GM12878 (cell line): ENCODE data around the gene RBBP5. TPM values are rescaled to one million over a fixed set of nuclear protein-coding genes. Genes with fewer than 3 reads are reported as not detected.

ENCODE experiments used
- ATAC-seq: fragments of 200-7000 bp; cut with Tn5 transposase; 3 replicates; pipeline ENCODE4 v1.9.1; 2020; ENCODE audit warnings: mild to moderate bottlenecking, moderate library complexity
- BruUV-seq: library from RNA; stranded (reverse); fragments of 400-500 nt; replicated peaks from 2 replicates; lab custom pipeline; 2021; lab: Mats Ljungman, UMichigan
- CTCF ChIA-PET: fragments of 300-600 bp; sonication (Branson Sonifier 250); formaldehyde crosslinking; extraction: SDS; loops from one replicate; lab custom pipeline; 2021; ENCODE audit warnings: inconsistent platforms; lab: Yijun Ruan, JAX
- POLR2A ChIA-PET: fragments of 350-600 bp; formaldehyde crosslinking; extraction: SDS; loops from one replicate; lab custom pipeline; 2021; ENCODE audit warnings: inconsistent platforms; lab: Charles Lee
- RAD21 ChIA-PET: fragments of 300-600 bp; sonication (Branson Sonifier 250); formaldehyde crosslinking; loops from one replicate; lab custom pipeline; 2023; ENCODE audit warnings: antibody characterized with exemption; ENCODE audit not compliant: unreplicated experiment; lab: Charles Lee
- SMC1A ChIA-PET: fragments of 300-600 bp; sonication (Branson Sonifier 250); formaldehyde crosslinking; loops from one replicate; lab custom pipeline; 2023; ENCODE audit not compliant: unreplicated experiment, uncharacterized antibody; lab: Charles Lee
- DNase-seq: peaks from one replicate; pipeline ENCODE4 v3.0.0-alpha.2; 2011; ENCODE audit warnings: low read depth, low spot score
- FAIRE-seq: peaks from 3 replicates; lab custom pipeline; 2011; peaks lifted over from hg19 to GRCh38; lab: Jason Lieb, UNC
- H2AFZ ChIP-seq: 2 replicates; pipeline ENCODE4 v1.6.0; 2011; ENCODE audit warnings: low read depth, low read length, control low read depth; ENCODE audit not compliant: control insufficient read depth
- H3K27ac ChIP-seq: 2 replicates; pipeline ENCODE4 v1.5.1; 2011; ENCODE audit warnings: control low read depth; ENCODE audit not compliant: control insufficient read depth, insufficient read depth
- H3K27me3 ChIP-seq, 2 experiments: replicated peaks in 1 of 2; 2 replicates each; pipeline versions ENCODE4 v1.6.0 to v1.6.1; 2011; ENCODE audit warnings: low read length in 1 of 2; ENCODE audit not compliant: control insufficient read depth in 2 of 2, insufficient read depth in 2 of 2
- H3K36me3 ChIP-seq, 2 experiments: 2 replicates each; pipeline ENCODE4 v1.5.1; 2011; ENCODE audit warnings: low read length in 1 of 2; ENCODE audit not compliant: control insufficient read depth in 2 of 2, insufficient read depth in 2 of 2
- H3K4me1 ChIP-seq: 2 replicates; pipeline ENCODE4 v1.6.1; 2011; ENCODE audit warnings: mild to moderate bottlenecking, low read length, moderate library complexity, mixed read lengths; ENCODE audit not compliant: control insufficient read depth, insufficient read depth
- H3K4me2 ChIP-seq: 2 replicates; pipeline ENCODE4 v1.6.0; 2011; ENCODE audit warnings: control low read depth; ENCODE audit not compliant: control insufficient read depth, insufficient read depth
- H3K4me3 ChIP-seq: fragments of 200-600 bp; sonication (generic); 2 replicates; pipeline ENCODE4 v1.5.1; 2016
- H3K79me2 ChIP-seq: 2 replicates; pipeline ENCODE4 v1.6.0; 2011; ENCODE audit warnings: low read length; ENCODE audit not compliant: control insufficient read depth, insufficient read depth
- H3K9ac ChIP-seq: 2 replicates; pipeline ENCODE4 v1.8.0; 2011; ENCODE audit warnings: low read length, control low read depth, mixed read lengths; ENCODE audit not compliant: control insufficient read depth, insufficient read depth
- H3K9me3 ChIP-seq: replicated peaks from 3 replicates; pipeline ENCODE4 v1.5.1; 2011; ENCODE audit warnings: mild to moderate bottlenecking, low read length; ENCODE audit not compliant: control insufficient read depth, insufficient read depth
- H4K20me1 ChIP-seq: 2 replicates; pipeline ENCODE4 v1.6.0; 2011; ENCODE audit not compliant: control insufficient read depth, insufficient read depth
- BHLHE40 ChIP-seq, 2 experiments: fragments of 450-650 bp in 1 of 2; IDR thresholded peaks; 2 replicates each; pipeline ENCODE4 v1.6.1; 2011 to 2017; ENCODE audit warnings: low read depth in 2 of 2, borderline replicate concordance in 1 of 2, improper control_type of control experiment in 1 of 2, low read length in 1 of 2, mild to moderate bottlenecking in 1 of 2
- BMI1 ChIP-seq: fragments of 450-650 bp; IDR thresholded peaks from 2 replicates; pipeline ENCODE4 v1.6.1; 2016; ENCODE audit warnings: mild to moderate bottlenecking, moderate library complexity, borderline replicate concordance
- CEBPB ChIP-seq, 2 experiments: fragments of 150-350 bp in 1 of 2; IDR thresholded peaks; 2 replicates each; pipeline ENCODE4 v1.6.1; 2012 to 2014; ENCODE audit warnings: low read depth in 2 of 2, low read length in 2 of 2, borderline replicate concordance in 1 of 2, inconsistent platforms in 1 of 2
- CREM ChIP-seq: IDR thresholded peaks from 2 replicates; pipeline ENCODE4 v1.6.1; 2014; ENCODE audit warnings: antibody characterized with exemption, low read depth
- E2F8 ChIP-seq: fragments of 450-650 bp; IDR thresholded peaks from 2 replicates; pipeline ENCODE4 v1.6.1; 2018; ENCODE audit warnings: mild to moderate bottlenecking, low read depth, moderate library complexity; ENCODE audit not compliant: partially characterized antibody
- EGR1 ChIP-seq, 2 experiments: IDR thresholded peaks; 1 replicate in 1 of 2; 2 replicates in 1 of 2; pipeline ENCODE4 v1.6.1; 2011 to 2012; ENCODE audit warnings: low read depth in 2 of 2, low read length in 2 of 2, borderline replicate concordance in 1 of 2, mild to moderate bottlenecking in 1 of 2, moderate library complexity in 1 of 2
- ESRRA ChIP-seq: IDR thresholded peaks from 2 replicates; pipeline ENCODE4 v1.6.1; 2012; ENCODE audit warnings: mild to moderate bottlenecking, low read length, improper control_type of control experiment
- ETV6 ChIP-seq, 2 experiments: fragments of 450-650 bp in 1 of 2; IDR thresholded peaks in 1 of 2; conservative IDR thresholded peaks in 1 of 2; 2 replicates each; pipeline ENCODE4 v1.6.1; 2014; ENCODE audit warnings: antibody characterized with exemption in 1 of 2, borderline replicate concordance in 1 of 2, low read depth in 1 of 2, mild to moderate bottlenecking in 1 of 2, moderate library complexity in 1 of 2
- FOXK2 ChIP-seq: fragments of 450-650 bp; IDR thresholded peaks from 2 replicates; pipeline ENCODE4 v1.6.1; 2017; ENCODE audit warnings: mild to moderate bottlenecking, moderate library complexity
- KDM1A ChIP-seq: fragments of 200-600 bp; sonication (generic); IDR thresholded peaks from 2 replicates; pipeline ENCODE4 v1.6.1; 2016; ENCODE audit warnings: borderline replicate concordance
- MTA2 ChIP-seq: fragments of 450-650 bp; IDR thresholded peaks from 2 replicates; pipeline ENCODE4 v1.6.1; 2016; ENCODE audit warnings: low read depth, mild to moderate bottlenecking, moderate library complexity
- MYC ChIP-seq: IDR thresholded peaks from 2 replicates; pipeline ENCODE4 v1.6.1; 2011; ENCODE audit warnings: mild to moderate bottlenecking, low read length, moderate library complexity, inconsistent platforms; ENCODE audit not compliant: insufficient read depth, insufficient replicate concordance, insufficient read length, severe bottlenecking
- PBX3 ChIP-seq: IDR thresholded peaks from 2 replicates; pipeline ENCODE4 v1.6.1; 2011; ENCODE audit warnings: mild to moderate bottlenecking, low read depth, low read length, moderate library complexity; ENCODE audit not compliant: insufficient replicate concordance
- RBBP5 ChIP-seq: fragments of 200-600 bp; sonication (generic); conservative IDR thresholded peaks from 2 replicates; pipeline ENCODE4 v1.6.1; 2016
- SKIL ChIP-seq: fragments of 450-650 bp; IDR thresholded peaks from 2 replicates; pipeline ENCODE4 v1.6.1; 2017; ENCODE audit warnings: mild to moderate bottlenecking, low read depth, inconsistent platforms; ENCODE audit not compliant: poor library complexity, severe bottlenecking
- SMAD5 ChIP-seq: IDR thresholded peaks from 2 replicates; pipeline ENCODE4 v1.6.1; 2016; ENCODE audit warnings: antibody characterized with exemption, low read depth
- WGBS: methylation state at CpG from one replicate; pipeline ENCODE4 v1.1.6; 2016; ENCODE audit warnings: low lambda C conversion rate; ENCODE audit not compliant: insufficient replicate concordance, insufficient coverage; ENCODE audit errors: missing lambda C conversion rate; 5-methylcytosine and 5-hydroxymethylcytosine counted together
- in situ Hi-C: fragments of 300-500 bp; cut with MboI; formaldehyde crosslinking; loops from 9 replicates; pipeline ENCODE4 v1.14.3; 2018; ENCODE audit warnings: mixed read lengths
- intact Hi-C: fragments of 100-400 bp; cut with micrococcal nuclease; formaldehyde crosslinking; loops from one replicate; pipeline ENCODE4 v1.14.2; 2022; ENCODE audit not compliant: unreplicated experiment
- polyA plus RNA-seq, 11 experiments: library from polyadenylated mRNA; depleted of rRNA in 4 of 11; unstranded in 6 of 11; stranded (reverse) in 5 of 11; fragments of >200 nt; fragmentation: Nextera tagmentation in 4 of 11; fragmentation: Illumina TruSeq in 1 of 11; extraction: Ambion mirVana in 4 of 11; extraction: Trizol in 1 of 11; gene quantifications; 1 replicate in 1 of 11; 2 replicates in 10 of 11; pipeline versions ENCODE4 v1.2.1 to v1.2.3, GENCODE V29; 2011 to 2016; ENCODE audit warnings: inconsistent platforms in 2 of 11, missing spikeins in 2 of 11, low read depth in 1 of 11
- total RNA-seq, 4 experiments: library from RNA; depleted of rRNA in 3 of 4; stranded (reverse); fragments of >200 nt in 3 of 4; fragmentation: Illumina TruSeq in 1 of 4; extraction: Trizol in 1 of 4; gene quantifications; 2 replicates each; pipeline versions ENCODE4 v1.2.1 to v1.2.3, GENCODE V29; 2013 to 2021

Gene RBBP5
- total and polyA plus RNA-seq, 10 of the 15 experiments (the other 5 are each of a cell fraction or from before 2014, with no cell fraction given): 10.0 to 20.6 (median 14.8) TPM

GRCh38 chr1:205170532-205171269 lies 48.9 kb upstream of the RBBP5 start:
- H3K79me2 ChIP-seq: no peaks in the 10 kb centered on the region
- no peak for TF ChIP-seq ESRRA
- no peak for TF ChIP-seq PBX3
- no peak for TF ChIP-seq CEBPB (IDR thresholded peaks at IDR 0.05; ENCODE audit: borderline replicate concordance in 1 of 2, low read depth in 2 of 2, low read length in 2 of 2)
- no peak for TF ChIP-seq ETV6 (conservative IDR thresholded peaks at IDR 0.05 in 1 of 2, IDR thresholded peaks at IDR 0.05 in 1 of 2; ENCODE audit: borderline replicate concordance in 1 of 2, low read depth in 1 of 2)
- TF ChIP-seq SMAD5: no peak
- no peak for TF ChIP-seq E2F8
- TF ChIP-seq KDM1A: no peak
- TF ChIP-seq MTA2: no peak
- TF ChIP-seq EGR1 (IDR thresholded peaks at IDR 0.05; ENCODE audit: borderline replicate concordance in 1 of 2, low read depth in 2 of 2, low read length in 2 of 2): no peak
- TF ChIP-seq SKIL: no peak
- TF ChIP-seq FOXK2: no peak
- TF ChIP-seq RBBP5: no peak
- TF ChIP-seq CREM: no peak
- no peak for TF ChIP-seq MYC
- no peak for TF ChIP-seq BMI1
- no peak for TF ChIP-seq BHLHE40 (IDR thresholded peaks at IDR 0.05; ENCODE audit: borderline replicate concordance in 1 of 2, low read depth in 2 of 2, low read length in 1 of 2)
- intact Hi-C loops (no loop called here), in situ Hi-C loops (no loop called here)
- no peaks in the 10 kb centered on the region for H3K27me3 ChIP-seq
- no peaks in the 10 kb centered on the region; the same call in 1 of the 2 replicates for H3K4me1 ChIP-seq
- POLR2A ChIA-PET: interaction anchor here (0.6 to 0.7 kb wide), 2 partner anchors 89 to 566 kb away, joined by 3 to 4 read pairs; no protein-coding TSS in a partner anchor
- H3K4me2 ChIP-seq: no peak overlapping the region
- no peaks in the 10 kb centered on the region for H4K20me1 ChIP-seq
- ATAC-seq (no peak), FAIRE-seq (no peak), DNase-seq (no peak)
- SMC1A ChIA-PET: no interaction called here
- H3K4me3 ChIP-seq: no peak overlapping the region
- RAD21 ChIA-PET: no interaction called here
- no TSS peak for BruUV-seq
- H3K9ac ChIP-seq: no peak overlapping the region
- no peaks in the 10 kb centered on the region; a peak in 1 of 4 replicates for H3K36me3 ChIP-seq
- CTCF ChIA-PET: interaction anchor here (0.6 to 1.2 kb wide), 3 partner anchors 109 to 490 kb away, joined by 3 read pairs; no protein-coding TSS in a partner anchor
- no peaks in the 10 kb centered on the region for H3K9me3 ChIP-seq
- WGBS: 84% methylated on average over 9 of the region's 9 CpGs
- no peak overlapping the region for H2AFZ ChIP-seq
- H3K27ac ChIP-seq: no peak overlapping the region
